IPS-20b (cell line): Measurements from ENCODE around the gene FAM163A.
"Not testable (repeated sequence)": the region's sequence is repeated elsewhere in the genome, so short reads cannot be mapped to it uniquely, and the experiment has no call there.

ENCODE experiments used
- H3K27ac ChIP-seq: one replicate; pipeline ENCODE4 v1.5.1; 2013; ENCODE audit warnings: low read length
- H3K27me3 ChIP-seq: 2 replicates; pipeline ENCODE4 v1.6.1; 2013; ENCODE audit warnings: mild to moderate bottlenecking, low read length, inconsistent platforms; ENCODE audit not compliant: insufficient read depth
- H3K36me3 ChIP-seq: 2 replicates; pipeline ENCODE4 v1.6.1; 2013; ENCODE audit warnings: low read depth, mild to moderate bottlenecking, inconsistent platforms, low read length, moderate library complexity; ENCODE audit not compliant: insufficient read depth
- H3K4me1 ChIP-seq: 2 replicates; pipeline ENCODE4 v1.6.1; 2013; ENCODE audit warnings: mild to moderate bottlenecking, control low read depth, inconsistent platforms, low read length, moderate library complexity; ENCODE audit not compliant: insufficient read depth
- H3K4me3 ChIP-seq: 2 replicates; pipeline ENCODE4 v1.5.1; 2013; ENCODE audit warnings: mild to moderate bottlenecking, low read length, inconsistent platforms
- H3K9ac ChIP-seq: 2 replicates; pipeline ENCODE4 v1.6.1; 2013; ENCODE audit warnings: low read depth, mild to moderate bottlenecking, inconsistent platforms, low read length, moderate library complexity
- H3K9me3 ChIP-seq: 2 replicates; pipeline ENCODE4 v1.6.1; 2013; ENCODE audit warnings: mild to moderate bottlenecking, low read depth, low read length, inconsistent platforms; ENCODE audit not compliant: insufficient read depth

FAM163A gene

DNA sequence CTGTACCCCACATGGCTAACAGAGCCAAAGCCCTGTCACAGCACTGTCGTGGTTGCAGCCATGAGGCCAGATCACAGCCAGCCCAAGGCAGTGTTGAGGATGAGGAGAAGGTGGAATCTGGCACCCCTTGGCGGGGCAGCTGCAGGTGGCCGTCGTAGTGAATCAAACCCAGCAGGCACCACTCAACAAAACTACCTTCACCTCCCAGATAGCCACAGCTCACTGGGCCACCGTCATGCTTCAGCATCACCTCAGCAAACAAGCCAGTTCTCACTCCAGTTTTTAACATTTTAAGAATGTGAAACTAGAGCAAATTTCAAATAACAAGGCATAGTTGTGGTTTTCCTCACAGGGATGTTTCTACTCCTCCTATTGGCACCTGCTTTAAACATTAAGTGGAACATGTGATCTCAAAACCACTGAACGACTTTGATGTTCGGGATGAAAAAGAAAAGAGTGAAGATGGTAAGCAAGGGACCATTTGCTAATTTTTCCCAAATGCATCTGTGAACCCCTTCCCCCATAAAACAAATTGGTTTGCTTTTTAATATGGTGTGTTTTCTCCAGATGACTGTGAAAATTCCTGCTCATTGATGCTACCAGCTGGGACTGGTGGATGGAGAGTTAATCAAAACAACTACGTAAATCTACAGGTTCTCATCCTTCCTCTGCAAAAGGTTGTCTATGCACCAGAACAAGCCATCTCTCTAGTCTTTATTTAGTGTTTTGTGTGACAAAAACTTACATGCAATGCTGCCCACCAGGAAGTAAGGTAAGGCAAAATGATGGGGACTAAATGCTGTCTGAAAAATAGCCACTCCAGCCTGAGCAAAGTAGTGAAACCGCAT, 89.0 kb downstream of the FAM163A start:
- Histone ChIP-seq H3K9ac (no peak overlapping the region), H3K27ac (no peak overlapping the region), H3K27me3 (no peaks in the 10 kb centered on the region), H3K9me3 (no peaks in the 10 kb centered on the region), H3K4me1 (peaks cover 7% of the 10 kb centered on the region; the same call in 1 of the 2 replicates), H3K36me3 (no peaks in the 10 kb centered on the region), H3K4me3 (no peak overlapping the region)

DNA sequence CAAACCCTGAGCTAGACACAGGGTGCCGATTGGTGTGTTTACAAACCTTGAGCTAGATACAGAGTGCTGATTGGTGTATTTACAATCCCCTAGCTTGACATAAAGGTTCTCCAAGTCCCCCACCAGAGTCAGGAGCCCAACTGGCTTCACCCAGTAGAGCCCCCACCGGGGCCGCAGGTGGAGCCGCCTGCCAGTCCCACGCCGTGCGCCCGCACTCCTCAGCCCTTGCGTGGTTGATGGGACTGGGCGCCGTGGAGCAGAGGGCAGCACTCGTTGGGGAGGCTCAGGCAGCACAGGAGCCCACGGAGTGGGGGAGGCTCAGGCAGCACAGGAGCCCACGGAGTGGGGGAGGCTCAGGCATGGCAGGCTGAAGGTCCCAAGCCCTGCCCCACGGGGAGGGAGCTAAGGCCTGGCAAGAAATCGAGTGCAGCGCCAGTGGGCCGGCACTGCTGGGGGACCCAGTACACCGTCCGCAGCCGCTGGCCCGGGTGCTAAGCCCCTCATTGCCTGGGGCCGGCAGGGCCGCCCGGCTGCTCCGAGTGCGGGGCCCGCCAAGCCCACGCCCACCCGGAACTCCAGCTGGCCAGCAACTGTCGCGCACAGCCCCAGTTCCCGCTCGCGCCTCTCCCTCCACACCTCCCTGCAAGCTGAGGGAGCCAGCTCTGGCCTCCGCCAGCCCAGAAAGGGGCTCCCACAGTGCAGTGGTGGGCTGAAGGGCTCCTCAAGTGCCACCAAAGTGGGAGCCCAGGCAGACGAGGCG, 93.8 kb downstream of the FAM163A start:
- H3K4me1 ChIP-seq, H3K4me3 ChIP-seq, H3K36me3 ChIP-seq, H3K9ac ChIP-seq, H3K27ac ChIP-seq, H3K9me3 ChIP-seq, H3K27me3 ChIP-seq: not testable (repeated sequence)

DNA sequence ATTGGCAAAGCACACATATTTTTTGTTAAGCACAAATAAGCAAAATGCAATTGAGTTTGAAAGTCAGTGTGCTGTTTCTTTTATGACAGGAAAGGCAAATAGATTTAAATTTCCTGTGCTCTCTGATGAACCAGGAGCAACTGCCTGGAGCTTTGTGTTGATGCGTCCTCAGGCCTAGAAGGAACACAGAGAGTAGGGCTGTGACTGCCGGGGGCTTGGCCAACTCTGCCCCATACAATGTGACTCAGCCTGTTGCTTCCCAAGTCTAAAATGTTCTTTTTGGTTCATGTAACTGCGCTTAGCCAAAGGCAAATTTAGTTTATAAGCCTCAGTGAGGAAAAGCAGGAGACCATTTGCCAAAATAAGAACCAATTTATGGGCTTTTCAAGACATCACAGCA, 97.0 kb downstream of the FAM163A start:
- Histone ChIP-seq H3K36me3 (peaks cover 8% of the 10 kb centered on the region; the same call in 1 of the 2 replicates), H3K27ac (no peak overlapping the region), H3K27me3 (no peaks in the 10 kb centered on the region), H3K4me3 (no peak overlapping the region), H3K9me3 (no peaks in the 10 kb centered on the region), H3K4me1 (no peaks in the 10 kb centered on the region), H3K9ac (no peak overlapping the region)

DNA sequence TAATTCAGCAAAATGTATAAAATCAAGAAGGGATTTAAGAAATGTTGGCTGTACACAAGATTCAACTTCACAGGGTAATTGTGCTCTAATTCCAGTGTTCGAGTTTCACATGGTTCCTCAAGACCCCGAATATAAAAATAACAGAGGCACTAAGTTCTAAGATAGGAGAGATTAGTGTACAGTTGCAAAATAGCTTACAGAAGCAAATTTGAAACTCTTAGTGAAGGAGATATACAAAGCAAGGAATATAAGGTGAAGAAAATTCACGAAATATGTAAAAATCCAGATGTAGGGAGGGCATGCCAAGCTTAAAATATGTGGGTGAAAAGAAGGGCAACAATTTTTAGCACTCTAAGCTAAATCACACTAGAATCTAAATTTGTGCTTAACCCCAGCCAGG, 105.1 kb downstream of the FAM163A start:
- no peak overlapping the region for H3K9ac ChIP-seq
- no peak overlapping the region for H3K4me3 ChIP-seq
- H3K4me1 ChIP-seq = no peaks in the 10 kb centered on the region
- peaks cover 74% of the 10 kb centered on the region for H3K36me3 ChIP-seq
- no peak overlapping the region for H3K27ac ChIP-seq
- H3K9me3 ChIP-seq = no peaks in the 10 kb centered on the region
- H3K27me3 ChIP-seq = no peaks in the 10 kb centered on the region

GRCh38 chr1:179853102-179853501, 110.0 kb downstream of the FAM163A start:
- Histone ChIP-seq H3K9me3 (no peaks in the 10 kb centered on the region), H3K27me3 (no peaks in the 10 kb centered on the region), H3K4me3 (no peak overlapping the region), H3K9ac (no peak overlapping the region), H3K36me3 (peaks cover 44% of the 10 kb centered on the region), H3K27ac (no peak overlapping the region), H3K4me1 (no peaks in the 10 kb centered on the region)

- H3K36me3 ChIP-seq = peaks cover 21% of the 10 kb centered on the region
- not testable (repeated sequence) for H3K27ac ChIP-seq, H3K9ac ChIP-seq, H3K27me3 ChIP-seq, H3K4me1 ChIP-seq, H3K9me3 ChIP-seq, H3K4me3 ChIP-seq
Measured at GRCh38 chr1:179855831-179856230, 112.7 kb downstream of the FAM163A start.

- Histone ChIP-seq H3K4me1 (no peaks in the 10 kb centered on the region), H3K9ac (no peak overlapping the region), H3K27ac (no peak overlapping the region), H3K36me3 (peaks cover 18% of the 10 kb centered on the region), H3K27me3 (no peaks in the 10 kb centered on the region), H3K4me3 (no peak overlapping the region), H3K9me3 (no peaks in the 10 kb centered on the region)
Measured at GRCh38 chr1:179856296-179856695, 113.2 kb downstream of the FAM163A start.

- H3K9me3 ChIP-seq = no peaks in the 10 kb centered on the region
- no peak overlapping the region for H3K9ac ChIP-seq
- peaks cover 17% of the 10 kb centered on the region for H3K36me3 ChIP-seq
- no peak overlapping the region for H3K27ac ChIP-seq
- no peak overlapping the region for H3K4me3 ChIP-seq
- no peaks in the 10 kb centered on the region for H3K4me1 ChIP-seq
- H3K27me3 ChIP-seq = no peaks in the 10 kb centered on the region
Measured at GRCh38 chr1:179857009-179857408, 113.9 kb downstream of the FAM163A start.

DNA sequence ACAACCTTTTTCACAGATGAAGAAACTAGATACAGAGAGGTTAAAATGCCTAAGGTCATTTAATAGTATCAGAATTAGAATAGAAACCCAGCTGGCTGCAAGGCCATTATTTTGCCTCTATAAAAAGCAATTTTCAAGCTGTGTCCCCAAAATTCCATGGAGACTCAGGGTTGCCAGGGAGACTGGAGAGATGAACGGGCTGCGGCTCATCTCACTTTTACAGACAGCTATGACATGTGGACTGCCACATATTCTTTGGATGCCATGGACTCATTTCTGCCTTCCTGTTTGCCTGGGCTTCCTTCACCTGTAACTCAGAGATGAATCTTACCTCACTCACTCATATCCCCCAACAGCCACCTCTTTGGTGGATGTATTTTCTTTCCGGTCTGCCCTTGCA, 117.6 kb downstream of the FAM163A start:
- Histone ChIP-seq H3K9ac (no peak overlapping the region), H3K27ac (no peak overlapping the region), H3K36me3 (peaks cover 35% of the 10 kb centered on the region), H3K9me3 (no peaks in the 10 kb centered on the region), H3K27me3 (no peaks in the 10 kb centered on the region), H3K4me3 (no peak overlapping the region), H3K4me1 (no peaks in the 10 kb centered on the region)

- Histone ChIP-seq H3K36me3 (peaks cover 69% of the 10 kb centered on the region), H3K9me3 (no peaks in the 10 kb centered on the region), H3K9ac (no peak overlapping the region), H3K4me1 (no peaks in the 10 kb centered on the region), H3K4me3 (no peak overlapping the region), H3K27ac (no peak overlapping the region), H3K27me3 (no peaks in the 10 kb centered on the region)
Measured at GRCh38 chr1:179865377-179865776, 122.3 kb downstream of the FAM163A start.
